ENCODE measurements around the gene PPFIBP1. TPM values are rescaled to one million over a fixed set of nuclear protein-coding genes. Genes with fewer than 3 reads are reported as not detected.

PPFIBP1 gene
- total and polyA plus RNA-seq, 2 of the 8 experiments (the other 6 are each of a cell fraction or from before 2014, with no cell fraction given) = 7.7 to 31.3 TPM

- Histone ChIP-seq H3K23ac (ENCODE audit: insufficient read length) (no peak overlapping the region), H4K20me1 (replicated peaks in 1 of 2; ENCODE audit: control insufficient read depth in 1 of 2, insufficient read depth in 2 of 2, low read length in 2 of 2) (no peaks in the 10 kb centered on the region), H3K36me3 (ENCODE audit: control insufficient read depth in 2 of 4, insufficient read depth in 4 of 4, low read length in 3 of 4) (no peaks in the 10 kb centered on the region), H2AK5ac (ENCODE audit: low read depth, low read length) (no peak overlapping the region; the same call in 1 of the 2 replicates), H3K18ac (ENCODE audit: extremely low read depth, low read length) (0 out of 2 replicates have a peak overlapping the region, but pooled peaks have one; percentile 38), H3K79me1 (ENCODE audit: low read depth, low read length) (peaks cover 7% of the 10 kb centered on the region; the same call in 1 of the 2 replicates), H4K8ac (ENCODE audit: extremely low read depth, insufficient read depth, low read length) (peak overlapping the region; percentile 28; the same call in 1 of the 2 replicates), H3K4me1 (replicated peaks in 1 of 4; ENCODE audit: control insufficient read depth in 3 of 4, insufficient read depth in 4 of 4, low read length in 3 of 4) (peaks cover 0 to 10% (median 5%) of the 10 kb centered on the region in 4 experiments; a peak in 5 of 7 replicates), H2BK120ac (replicated peaks; ENCODE audit: low read depth, low read length) (no peak overlapping the region), H3K27ac (ENCODE audit: low read depth, low read length) (no peak overlapping the region), H3K9me3 (ENCODE audit: insufficient read depth in 2 of 2, low read depth in 1 of 2, low read length in 1 of 2) (no peaks in the 10 kb centered on the region), H2AFZ (ENCODE audit: low read length) (no peak overlapping the region), H2BK5ac (ENCODE audit: low read depth, low read length) (no peak overlapping the region), H3K23me2 (ENCODE audit: low read depth, low read length) (no peaks in the 10 kb centered on the region), H3K56ac (replicated peaks; ENCODE audit: insufficient read length, low read depth, low read length) (no peak overlapping the region), H3K9ac (replicated peaks in 1 of 4; ENCODE audit: extremely low read depth in 1 of 4, low read depth in 3 of 4, low read length in 3 of 4) (no peak overlapping the region), H3K4me3 (ENCODE audit: extremely low read depth in 1 of 4, insufficient read depth in 2 of 4, low read depth in 3 of 4, low read length in 4 of 4) (no peak overlapping the region), H3K4ac (replicated peaks; ENCODE audit: insufficient read length, low read depth, low read length) (no peak overlapping the region), H2BK20ac (ENCODE audit: low read length) (no peak overlapping the region), H3K27me3 (replicated peaks in 1 of 4; ENCODE audit: control insufficient read depth in 3 of 4, extremely low read depth in 1 of 4, insufficient read depth in 3 of 4, low read length in 3 of 4) (no peaks in the 10 kb centered on the region; a peak in 1 of 7 replicates), H3K14ac (ENCODE audit: insufficient read length) (no peak overlapping the region), H3K79me2 (ENCODE audit: control insufficient read depth in 1 of 2, insufficient read depth in 2 of 2, low read length in 2 of 2) (peaks cover 0 to 33% of the 10 kb centered on the region in 2 experiments; a peak in 1 of 4 replicates), H2BK12ac (ENCODE audit: low read depth, low read length) (no peak overlapping the region), H4K5ac (ENCODE audit: insufficient read length, low read depth, low read length) (no peak overlapping the region), H4K91ac (replicated peaks; ENCODE audit: insufficient read length, low read length) (no peak overlapping the region), H2BK15ac (ENCODE audit: low read length) (no peak overlapping the region), H3K4me2 (ENCODE audit: insufficient read depth in 1 of 2, low read depth in 2 of 2, low read length in 2 of 2) (0 out of 4 replicates have a peak overlapping the region, but pooled peaks of 1 of the 2 experiments have one; percentile 29)
- CTCF ChIA-PET (ENCODE audit: partially characterized antibody) = interaction anchor here (0.6 to 1.0 kb wide), 3 partner anchors 9 to 86 kb away, joined by 3 read pairs; no protein-coding TSS in a partner anchor
- DNase-seq (ENCODE audit: low read depth in 1 of 2, low spot score in 2 of 2) (no peak), FAIRE-seq (peak; percentile 42)
- POLR2A ChIA-PET (ENCODE audit: partially characterized antibody) = interaction anchor here (2.9 kb wide), 1 partner anchor 17 kb away, joined by 16 read pairs; the partner anchor contains the start of gene PPFIBP1
- WGBS, 2 experiments (ENCODE audit: extremely low coverage in 1 of 2, insufficient coverage in 1 of 2, insufficient read length in 1 of 2, insufficient replicate concordance in 2 of 2, low coverage in 1 of 2, low lambda C conversion rate in 2 of 2, missing lambda C conversion rate in 1 of 2) = 64% methylated on average over 7 of the region's 8 CpGs; no CpG with 5 or more reads in 1 of the 2 experiments
- TF ChIP-seq MAX (IDR thresholded peaks at IDR 0.05) = peak; percentile 36; the same call in 1 of the 2 replicates
- TF ChIP-seq KDM1A (IDR thresholded peaks at IDR 0.05; ENCODE audit: borderline replicate concordance, low read length) = no peak
- TF ChIP-seq ASH2L (IDR thresholded peaks at IDR 0.05; ENCODE audit: low read length) = peak; percentile 32
- TF ChIP-seq POLR2AphosphoS5 (IDR thresholded peaks at IDR 0.05; ENCODE audit: low read depth, low read length) = no peak
- TF ChIP-seq SUZ12 (IDR thresholded peaks at IDR 0.05; ENCODE audit: low read length) = no peak
- TF ChIP-seq HDAC6 (IDR thresholded peaks at IDR 0.05; ENCODE audit: low read depth, low read length) = no peak
- TF ChIP-seq SIN3A (conservative IDR thresholded peaks at IDR 0.05 in 1 of 2, IDR thresholded peaks at IDR 0.05 in 1 of 2; ENCODE audit: low read depth in 1 of 2, low read length in 2 of 2) = no peak
- TF ChIP-seq BRCA1 (IDR thresholded peaks at IDR 0.05; ENCODE audit: low read depth, low read length) = no peak
- TF ChIP-seq GTF2F1 (IDR thresholded peaks at IDR 0.05; ENCODE audit: borderline replicate concordance, low read depth, low read length) = no peak
- TF ChIP-seq JUND (IDR thresholded peaks at IDR 0.05; ENCODE audit: low read length) = no peak
- TF ChIP-seq YY1 (IDR thresholded peaks at IDR 0.05; ENCODE audit: low read depth, low read length) = no peak
- TF ChIP-seq TCF12 (IDR thresholded peaks at IDR 0.05; ENCODE audit: low read depth, low read length) = no peak
- TF ChIP-seq ZNF274 (IDR thresholded peaks at IDR 0.05; ENCODE audit: borderline replicate concordance, extremely low read depth, low read length) = no peak
Observed at GRCh38 chr12:27541031-27541719, 17.2 kb downstream of the PPFIBP1 start.

All from H1 (cell line).